HS-5 (cell line): Measurements from ENCODE around the gene XPR1.
"Not testable (repeated sequence)": the region's sequence is repeated elsewhere in the genome, so short reads cannot be mapped to it uniquely, and the experiment has no call there.

ENCODE experiments used
- DNase-seq: peaks from one replicate; pipeline ENCODE4 v3.0.0-alpha.2; 2012; ENCODE audit warnings: low read depth

The XPR1 gene

DNA sequence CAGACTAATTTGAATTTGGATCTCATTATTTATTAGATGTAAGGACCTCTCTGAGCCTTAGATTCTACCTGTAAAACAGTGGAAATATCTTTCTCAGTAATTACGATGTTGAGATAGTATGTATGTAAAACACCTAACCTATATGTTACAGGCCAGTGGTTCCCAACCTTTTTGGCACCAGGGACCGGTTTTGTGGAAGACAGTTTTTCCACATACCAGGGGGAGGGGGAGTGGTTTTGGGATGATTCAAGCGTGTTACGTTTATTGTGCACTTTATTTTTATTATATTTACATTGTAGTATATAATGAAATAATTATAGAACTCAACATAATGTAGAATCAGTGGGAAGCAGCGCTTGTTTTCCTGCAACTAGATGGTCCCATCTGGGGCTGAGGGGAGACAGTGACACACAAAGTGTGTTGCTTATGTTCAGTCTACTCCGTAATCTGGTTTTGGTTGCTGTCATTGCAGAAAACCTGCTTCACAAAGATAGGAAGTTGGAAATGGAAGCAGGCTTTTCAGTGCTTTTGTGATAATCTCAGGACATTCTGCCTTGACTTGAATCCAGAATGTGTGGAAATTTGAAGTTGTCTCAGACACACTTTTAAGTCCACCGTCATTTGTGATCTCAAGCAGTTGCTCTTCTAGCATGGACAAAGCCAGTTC lies 12.8 kb downstream of the XPR1 start:
- DNase-seq, result no peak

DNA sequence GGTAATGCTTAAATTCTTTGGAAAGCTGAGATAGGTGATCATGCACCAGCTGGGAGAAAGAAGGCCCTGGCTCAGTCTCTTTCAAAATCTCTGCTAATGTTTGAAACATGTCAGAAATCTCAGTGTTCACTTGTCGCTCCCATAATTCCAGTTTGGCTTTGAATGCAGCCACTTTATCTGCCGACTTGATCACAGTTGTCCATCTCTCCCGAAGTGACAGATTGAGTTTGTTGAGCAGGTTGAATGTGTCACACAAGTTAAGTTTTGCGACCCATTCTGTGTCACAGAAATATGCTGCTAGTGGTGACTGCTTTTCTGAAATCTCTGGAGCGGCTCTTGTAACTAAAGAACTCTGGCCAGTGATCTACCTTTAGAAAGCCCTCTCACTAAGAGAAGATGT lies 13.4 kb downstream of the XPR1 start:
- not testable (repeated sequence) for DNase-seq

DNA sequence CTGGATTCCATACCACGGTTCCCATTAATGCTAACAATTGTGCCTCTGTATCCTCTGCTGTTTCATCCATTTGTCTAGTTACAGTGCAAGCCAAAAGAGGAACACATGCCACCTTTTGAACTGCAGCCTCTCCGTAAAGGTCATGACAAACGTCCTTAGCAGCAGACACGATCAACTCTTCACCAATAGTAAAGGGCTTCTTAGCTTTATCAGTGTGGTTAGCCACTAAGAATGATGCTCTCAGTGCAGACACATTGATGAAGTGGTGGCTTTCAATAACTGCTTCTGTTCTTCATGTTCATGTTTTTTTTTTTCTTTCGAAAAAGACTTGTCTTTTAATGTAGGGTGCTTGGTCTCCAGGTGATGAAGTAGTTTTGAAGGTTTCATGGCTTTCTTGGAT lies 14.3 kb downstream of the XPR1 start:
- DNase-seq, result no peak

DNA sequence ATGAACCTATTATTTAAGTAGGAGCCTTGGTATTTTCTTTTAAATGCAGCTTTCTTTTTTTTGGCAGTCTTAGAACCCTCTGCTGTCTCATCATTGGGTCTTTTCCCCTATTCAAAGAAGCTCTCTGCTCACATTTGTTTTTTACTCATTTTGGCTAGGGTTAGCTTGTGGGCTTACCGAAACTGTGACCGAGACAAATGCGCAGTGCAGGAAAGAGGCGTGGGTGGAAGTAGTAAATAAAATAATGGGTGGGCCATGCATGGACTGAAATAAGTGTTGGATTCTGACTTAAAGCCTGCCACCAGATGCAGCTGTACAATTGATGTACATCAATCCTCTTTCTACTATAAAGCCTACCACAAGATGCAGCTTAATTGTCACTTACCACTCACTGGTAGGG lies 14.7 kb downstream of the XPR1 start:
- DNase-seq, result no peak

DNA sequence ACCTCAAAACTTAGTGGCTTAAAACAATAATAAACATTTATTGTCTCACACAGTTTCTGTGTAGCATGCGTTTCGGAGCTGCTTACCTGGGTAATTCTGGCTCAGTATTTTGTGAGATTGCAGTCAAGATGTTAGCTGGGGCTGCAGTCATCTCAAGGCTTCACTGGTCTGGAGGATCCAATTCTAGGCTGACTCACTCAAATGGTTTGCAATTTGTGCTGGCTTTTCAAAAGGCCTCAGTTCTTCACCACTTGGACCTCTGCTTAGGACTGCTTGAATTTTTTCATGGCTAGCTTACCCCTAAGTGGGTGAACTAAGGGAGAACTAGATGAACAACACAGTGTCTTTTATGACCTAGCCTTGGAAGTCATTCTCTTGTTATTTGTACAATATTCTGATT lies 21.0 kb downstream of the XPR1 start:
- no peak for DNase-seq

DNA sequence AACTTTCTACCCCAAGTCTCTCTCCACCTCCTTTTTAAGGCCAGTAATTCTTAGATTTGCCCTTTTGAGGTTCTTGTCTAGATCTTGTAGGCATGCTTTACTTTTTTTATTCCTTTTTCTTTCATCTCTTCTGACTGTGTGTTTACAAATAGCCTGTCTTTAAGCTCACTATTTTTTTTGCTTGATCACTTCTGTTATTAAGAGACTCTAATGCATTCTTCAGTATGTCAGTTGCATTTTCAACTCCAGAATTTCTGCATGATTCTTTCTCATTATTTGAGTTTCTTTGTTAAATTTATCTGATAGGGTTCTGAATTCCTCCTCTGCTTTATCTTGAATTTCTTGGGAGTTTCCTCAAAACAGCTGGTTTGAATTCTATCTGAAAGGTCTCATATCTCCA lies 30.9 kb downstream of the XPR1 start:
- DNase-seq, result no peak

DNA sequence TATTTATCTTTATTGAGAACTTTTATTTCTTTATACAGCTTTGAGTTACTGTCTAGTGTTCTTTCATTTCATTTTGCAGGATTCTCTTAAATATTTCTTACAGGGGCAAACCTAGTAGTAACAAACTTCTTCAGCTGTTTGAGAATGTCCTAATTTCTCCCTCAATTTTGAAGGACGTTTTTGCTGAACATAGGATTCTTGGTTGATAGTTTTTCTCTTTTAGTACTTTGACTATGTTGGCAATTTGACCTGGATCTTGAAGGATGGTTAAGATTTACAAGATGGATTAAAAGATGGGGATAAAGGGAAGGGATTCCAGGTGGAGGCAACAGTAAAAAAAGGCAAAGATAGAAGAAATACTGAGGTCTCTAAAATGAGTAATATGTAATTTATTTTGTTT lies 38.9 kb downstream of the XPR1 start:
- no peak for DNase-seq

DNA sequence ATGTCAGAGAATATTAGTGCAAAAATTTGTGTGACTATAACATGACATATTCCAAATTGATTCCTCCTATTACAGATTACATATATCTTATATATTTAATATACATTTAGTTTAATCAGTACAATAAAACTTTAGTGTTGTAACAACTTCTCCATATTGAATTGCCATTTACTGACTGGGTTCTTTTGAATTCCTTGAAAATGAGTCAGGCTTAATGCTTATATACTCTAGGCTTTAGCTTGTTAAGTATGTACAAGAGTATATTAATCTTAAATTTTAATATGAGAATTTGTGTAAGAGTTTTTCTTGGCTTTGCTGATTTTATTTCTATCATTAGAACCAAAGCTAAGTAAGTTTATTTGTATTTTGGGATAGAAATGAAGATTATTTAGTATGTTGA lies 40.3 kb downstream of the XPR1 start:
- no peak for DNase-seq

DNA sequence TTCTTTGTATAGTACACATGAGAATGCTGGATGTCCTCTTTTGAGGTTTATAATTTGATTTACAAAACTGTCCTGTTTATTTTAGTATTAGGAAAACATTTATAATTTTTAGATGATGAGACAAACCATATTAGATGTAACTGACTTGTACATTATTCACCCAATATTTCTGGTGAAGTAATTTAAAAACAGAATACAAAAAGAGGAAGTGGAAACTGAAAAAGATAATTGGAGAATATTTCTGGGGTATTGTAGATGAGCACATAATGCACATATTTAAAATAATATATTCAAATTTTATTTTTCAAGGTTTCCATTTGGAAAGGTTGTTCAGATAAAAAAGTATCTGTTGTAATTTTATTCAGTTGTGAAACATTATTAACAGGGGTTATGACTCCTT lies 40.7 kb downstream of the XPR1 start:
- no peak for DNase-seq

DNA sequence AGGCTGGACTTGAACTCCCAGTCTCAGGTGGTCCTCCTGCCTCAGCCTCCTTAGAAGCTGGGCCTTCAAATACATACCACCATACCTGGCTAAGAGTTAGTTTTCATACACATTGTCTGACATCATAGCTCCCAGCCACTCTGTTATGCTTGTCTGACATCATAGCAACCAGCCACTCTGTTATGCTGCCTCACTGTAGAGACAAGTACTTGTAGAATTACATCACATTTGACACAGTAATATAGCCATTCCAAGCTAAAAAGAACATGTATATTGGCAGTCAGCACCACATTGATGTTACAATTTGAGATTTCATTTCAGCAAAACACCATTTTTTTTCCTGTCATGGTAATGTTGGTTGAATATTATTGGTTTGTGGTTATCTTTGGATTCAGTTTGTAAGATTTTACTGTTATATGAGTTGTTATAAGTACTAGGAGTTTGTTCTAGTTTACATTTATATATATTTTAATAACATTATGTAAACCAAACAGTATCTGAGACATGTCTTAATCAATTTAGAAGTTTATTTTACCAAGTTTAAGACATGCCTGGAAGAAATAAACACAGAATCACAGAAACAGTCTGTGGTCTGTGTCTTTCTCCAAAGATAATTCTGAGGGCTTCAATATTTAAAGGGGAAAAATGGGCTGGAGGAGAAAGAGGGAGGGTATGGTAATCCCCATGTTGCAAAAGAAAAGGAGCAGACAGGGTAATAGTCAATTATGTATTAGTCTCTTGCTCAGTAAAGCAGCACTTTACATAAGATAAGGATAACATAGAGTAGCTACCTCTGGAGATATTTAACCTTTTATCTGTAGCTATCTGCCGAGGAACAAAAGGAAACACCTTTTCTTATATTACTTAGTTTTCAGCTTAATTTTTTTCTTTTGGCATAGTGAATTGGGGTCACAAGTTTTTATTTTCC lies 43.0 kb downstream of the XPR1 start:
- no peak for DNase-seq

DNA sequence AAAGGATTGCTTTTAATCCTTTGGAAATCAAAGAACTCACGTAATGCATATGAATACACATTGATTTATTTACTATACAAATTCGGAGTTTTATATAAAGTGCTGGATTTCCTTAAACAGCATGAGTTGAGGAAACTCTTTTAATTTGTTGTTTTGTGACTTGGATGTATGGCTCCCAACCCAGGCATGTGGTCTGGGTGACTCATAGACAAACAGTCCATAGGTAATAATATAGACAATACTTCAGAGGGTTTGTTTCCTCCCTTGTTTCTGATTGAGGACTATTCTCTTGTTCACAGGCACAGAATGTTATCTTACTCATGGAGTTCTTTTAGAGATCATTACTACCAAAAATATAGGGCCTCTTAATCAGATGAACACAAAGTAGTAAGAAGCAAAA lies 43.8 kb downstream of the XPR1 start:
- no peak for DNase-seq

DNA sequence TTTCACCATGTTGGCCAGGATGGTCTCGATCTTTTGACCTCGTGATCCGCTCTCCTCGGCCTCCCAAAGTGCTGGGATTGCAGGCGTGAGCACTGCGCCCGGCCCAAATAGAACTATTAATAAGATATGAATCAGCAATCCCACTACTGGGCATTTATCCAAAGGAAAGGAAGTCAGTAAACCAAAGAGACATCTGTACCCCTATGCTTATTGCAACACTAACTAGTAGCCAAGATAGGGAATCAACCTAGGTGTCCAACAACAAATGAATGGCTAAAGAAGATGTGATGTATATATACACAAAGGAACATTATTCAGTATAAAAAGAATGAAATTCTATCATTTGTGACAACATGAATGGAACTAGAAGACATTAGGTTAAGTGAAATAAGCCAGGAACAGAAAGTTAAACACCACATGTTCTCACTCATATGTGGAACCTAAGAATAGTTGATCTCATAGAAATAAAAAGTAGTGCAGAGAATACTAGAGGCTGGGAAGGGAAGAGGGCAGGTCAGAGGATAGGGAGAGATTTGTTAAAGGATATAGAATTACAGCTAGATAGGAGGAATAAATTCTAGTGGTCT lies 48.8 kb downstream of the XPR1 start:
- no peak for DNase-seq

DNA sequence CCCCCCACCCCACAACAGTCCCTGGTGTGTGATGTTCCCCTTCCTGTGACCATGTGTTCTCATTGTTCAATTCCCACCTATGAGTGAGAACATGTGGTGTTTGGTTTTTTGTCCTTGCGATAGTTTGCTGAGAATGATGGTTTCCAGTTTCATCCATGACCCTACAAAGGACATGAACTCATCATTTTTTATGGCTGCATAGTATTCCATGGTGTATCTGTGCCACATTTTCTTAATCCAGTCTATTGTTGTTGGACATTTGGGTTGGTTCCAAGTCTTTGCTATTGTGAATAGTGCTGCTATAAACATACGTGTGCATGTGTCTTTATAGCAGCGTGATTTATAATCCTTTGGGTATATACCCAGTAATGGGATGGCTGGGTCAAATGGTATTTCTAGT lies 51.3 kb downstream of the XPR1 start:
- DNase-seq, result not testable (repeated sequence)

DNA sequence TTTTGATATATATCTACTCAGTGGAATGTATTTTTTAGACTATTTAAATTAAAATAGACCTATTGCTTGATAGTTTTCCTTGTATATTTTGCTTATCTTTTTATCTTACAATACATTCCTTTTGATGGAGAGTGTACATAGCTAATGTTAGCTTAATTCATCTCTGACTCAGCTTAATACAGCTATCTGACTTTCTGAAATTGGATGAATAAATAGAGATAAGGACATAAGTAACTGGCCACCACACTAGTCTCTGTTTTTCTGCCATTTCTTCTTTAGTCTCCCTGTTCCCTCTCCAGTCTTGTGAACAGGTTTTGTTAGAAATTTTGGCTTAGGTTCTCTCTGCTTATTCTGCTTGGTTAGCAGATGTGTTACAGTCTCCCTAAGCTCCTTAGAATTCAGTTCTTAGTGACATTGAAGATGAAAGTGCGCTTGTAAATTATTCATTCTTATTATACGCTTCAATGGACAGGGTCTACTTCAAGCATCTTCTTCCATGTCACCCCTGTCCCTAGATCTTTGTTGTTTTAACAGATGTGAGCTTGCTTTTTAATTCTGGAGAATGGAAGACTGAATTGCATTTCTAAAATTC lies 59.6 kb downstream of the XPR1 start:
- no peak for DNase-seq

DNA sequence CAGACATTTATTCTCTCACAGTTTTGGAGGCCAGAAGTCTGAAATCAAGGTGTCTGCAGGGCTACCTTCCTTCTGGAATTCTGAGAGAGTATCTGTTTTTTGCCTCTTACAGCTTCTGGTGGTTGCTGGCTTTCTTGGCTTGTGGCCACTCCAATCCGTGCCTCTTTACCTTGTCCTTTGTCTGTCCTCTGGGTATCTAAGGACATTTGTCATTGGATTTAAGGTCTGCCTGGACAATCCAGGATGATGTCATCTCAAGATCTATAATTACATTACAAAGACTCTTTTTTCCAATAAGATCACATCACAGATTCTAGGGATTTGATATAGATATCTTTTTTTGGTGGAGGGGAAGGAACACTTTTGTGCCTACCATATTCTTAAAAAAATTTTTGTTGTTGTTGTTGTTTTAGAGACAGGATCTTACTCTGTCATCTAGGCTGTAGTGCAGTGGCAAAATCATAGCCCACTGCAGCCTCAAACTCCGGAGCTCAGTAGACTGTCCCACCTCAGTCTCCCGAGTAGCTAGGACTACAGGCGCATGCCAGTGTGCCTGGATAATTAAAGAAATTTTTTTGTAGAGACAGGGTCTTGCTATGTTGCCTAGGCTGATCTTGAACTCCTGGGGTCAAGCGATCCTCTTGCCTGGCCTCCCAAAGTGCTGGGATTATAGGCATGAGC lies 61.9 kb downstream of the XPR1 start:
- no peak for DNase-seq

DNA sequence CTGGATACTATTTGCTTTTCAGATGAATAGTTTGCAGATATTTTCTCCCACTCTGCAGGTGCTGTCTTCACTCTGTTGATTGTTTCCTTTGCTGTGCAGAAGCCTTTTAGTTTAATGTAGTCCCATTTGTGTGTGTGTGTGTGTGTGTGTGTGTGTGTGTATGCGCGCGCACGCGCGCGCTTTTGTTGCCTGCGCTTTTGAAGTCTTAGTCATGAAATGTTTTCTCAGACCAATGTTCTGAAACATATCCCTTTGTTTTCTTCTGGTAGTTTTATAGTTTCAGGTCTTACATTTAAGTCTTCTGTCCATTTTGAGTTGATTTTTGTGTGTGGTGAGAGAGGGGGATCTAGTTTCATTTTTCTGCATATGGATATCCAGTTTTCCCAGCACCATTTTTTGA lies 63.5 kb downstream of the XPR1 start:
- DNase-seq, result no peak

DNA sequence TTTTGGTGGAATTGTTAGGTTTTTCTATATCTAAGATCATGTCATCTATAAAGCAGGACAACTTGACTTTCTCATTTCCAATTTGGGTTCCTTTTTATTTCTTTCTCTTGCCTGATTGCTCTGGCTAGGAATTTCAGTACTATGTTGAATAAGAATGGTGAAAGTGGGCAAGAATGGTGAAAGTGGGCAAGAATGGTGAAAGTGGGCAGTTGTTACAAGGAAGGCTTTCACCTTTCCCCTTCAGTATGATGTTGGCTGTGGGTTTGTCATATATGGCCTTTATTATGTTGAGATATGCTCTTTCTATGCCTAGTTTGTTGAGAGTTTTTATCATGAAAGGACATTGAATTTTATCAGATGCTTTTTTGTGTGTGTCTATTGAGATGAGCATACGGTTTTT lies 64.5 kb downstream of the XPR1 start:
- no peak for DNase-seq

DNA sequence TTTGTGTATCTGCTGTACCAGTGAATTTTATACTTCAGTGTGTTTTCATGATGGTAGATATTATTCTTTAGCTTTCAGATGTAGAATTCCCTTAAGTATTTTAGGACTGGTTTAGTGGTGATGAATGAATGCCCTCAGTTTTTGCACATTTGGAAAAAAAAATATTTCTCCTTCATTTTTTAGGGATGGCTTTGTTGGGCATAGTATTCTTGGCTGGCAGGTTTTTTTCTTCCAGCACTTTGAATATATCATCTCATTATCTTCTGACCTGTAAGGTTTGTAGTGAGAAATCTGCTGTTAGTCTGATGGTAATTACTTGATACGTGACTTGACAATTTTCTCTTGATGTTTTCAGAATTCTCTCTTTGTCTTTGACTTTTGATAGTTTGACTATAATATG lies 66.8 kb downstream of the XPR1 start:
- no peak for DNase-seq

DNA sequence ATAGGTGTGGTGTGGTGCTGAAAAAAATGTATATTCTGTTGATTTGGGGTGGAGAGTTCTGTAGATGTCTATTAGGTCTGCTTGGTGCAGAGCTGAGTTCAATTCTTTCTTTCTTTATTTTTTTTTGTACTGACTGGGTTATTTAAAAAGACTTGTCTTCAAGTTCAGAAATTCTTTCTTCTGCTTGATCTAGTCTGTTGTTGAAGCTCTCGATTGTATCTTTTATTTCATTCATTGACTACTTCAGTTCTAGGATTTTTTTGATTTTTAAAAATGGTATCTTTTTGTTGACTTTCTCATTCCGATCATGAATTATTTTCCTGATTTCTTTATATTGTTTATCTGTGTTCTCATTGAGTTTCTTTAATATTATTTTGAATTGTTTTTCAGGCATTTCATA lies 70.6 kb downstream of the XPR1 start:
- DNase-seq, result not testable (repeated sequence)

DNA sequence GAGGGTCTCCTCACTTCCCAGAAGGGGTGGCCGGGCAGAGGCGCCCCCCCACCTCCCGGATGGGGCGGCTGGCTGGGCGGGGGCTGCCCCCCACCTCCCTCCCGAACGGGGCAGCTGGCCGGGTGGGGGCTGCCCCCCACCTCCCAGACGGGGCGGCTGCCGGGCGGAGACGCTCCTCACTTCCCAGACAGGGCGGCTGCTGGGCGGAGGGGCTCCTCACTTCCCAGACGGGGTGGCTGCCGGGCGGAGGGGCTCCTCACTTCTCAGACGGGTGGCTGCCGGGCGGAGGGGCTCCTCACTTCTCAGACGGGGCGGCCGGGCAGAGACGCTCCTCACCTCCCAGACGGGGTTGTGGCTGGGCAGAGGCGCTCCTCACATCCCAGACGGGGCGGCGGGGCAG lies 78.9 kb downstream of the XPR1 start:
- DNase-seq, result not testable (repeated sequence)

DNA sequence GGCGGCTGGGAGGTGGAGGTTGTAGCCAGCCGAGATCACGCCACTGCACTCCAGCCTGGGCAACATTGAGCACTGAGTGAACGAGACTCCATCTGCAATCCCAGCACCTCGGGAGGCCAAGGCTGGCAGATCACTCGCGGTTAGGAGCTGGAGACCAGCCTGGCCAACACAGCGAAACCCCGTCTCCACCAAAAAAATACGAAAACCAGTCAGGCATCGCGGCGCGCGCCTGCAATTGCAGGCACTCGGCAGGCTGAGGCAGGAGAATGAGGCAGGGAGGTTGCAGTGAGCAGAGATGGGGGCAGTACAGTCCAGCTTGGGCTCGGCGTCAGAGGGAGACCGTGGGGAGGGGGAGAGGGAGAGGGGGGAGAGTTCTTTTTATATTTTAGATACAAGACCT lies 79.4 kb downstream of the XPR1 start:
- DNase-seq, result not testable (repeated sequence)

DNA sequence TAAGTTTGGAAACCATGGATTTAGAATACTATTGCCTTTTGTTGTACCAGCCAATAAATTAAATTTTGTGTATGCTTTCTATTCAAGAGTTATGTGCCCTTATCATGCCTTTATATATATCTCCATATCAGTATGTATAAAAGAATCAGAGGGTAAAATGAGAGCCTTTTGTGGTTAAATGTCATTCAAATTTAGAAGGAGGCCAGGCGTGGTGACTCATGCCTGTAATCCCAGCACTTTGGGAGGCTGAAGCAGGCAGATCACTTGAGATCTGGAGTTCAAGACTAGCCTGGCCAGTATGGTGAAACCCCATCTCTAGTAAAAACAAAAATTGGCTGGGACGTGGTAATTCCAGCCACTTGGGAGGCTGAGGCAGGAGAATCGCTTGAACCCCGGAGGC lies 88.9 kb downstream of the XPR1 start:
- DNase-seq, result no peak
